AG04450 (cell line): Measurements from ENCODE around the gene SERPINA10. TPM values are rescaled to one million over a fixed set of nuclear protein-coding genes. Genes with fewer than 3 reads are reported as not detected.
"Not testable (repeated sequence)": the region's sequence is repeated elsewhere in the genome, so short reads cannot be mapped to it uniquely, and the experiment has no call there.

Experiments
- CTCF ChIA-PET: fragments of 300-600, 350-600 bp; formaldehyde crosslinking; extraction: SDS; loops from one replicate; lab custom pipeline; 2022; ENCODE audit warnings: antibody characterized with exemption, inconsistent platforms; lab: Charles Lee
- POLR2A ChIA-PET: fragments of 350-600 bp; formaldehyde crosslinking; extraction: SDS; loops from one replicate; lab custom pipeline; 2021; ENCODE audit warnings: antibody characterized with exemption, inconsistent platforms; lab: Yijun Ruan, JAX
- DNase-seq: peaks from one replicate; pipeline ENCODE4 v3.0.0-alpha.2; 2011; ENCODE audit warnings: low read depth, low spot score
- H3K27ac ChIP-seq: one replicate; pipeline ENCODE4 v1.5.1; 2012; ENCODE audit warnings: low read depth, low read length, control low read depth
- H3K27me3 ChIP-seq: one replicate; pipeline ENCODE4 v1.6.0; 2012; ENCODE audit warnings: low read length; ENCODE audit not compliant: control insufficient read depth, insufficient read depth
- H3K4me3 ChIP-seq: 2 replicates; pipeline ENCODE4 v1.5.1; 2011; ENCODE audit warnings: mild to moderate bottlenecking, low read depth, low read length, control low read depth
- H3K9me3 ChIP-seq: 2 replicates; pipeline ENCODE4 v1.5.1; 2012; ENCODE audit warnings: low read length; ENCODE audit not compliant: control insufficient read depth, insufficient read depth
- CTCF ChIP-seq: IDR thresholded peaks from 2 replicates; pipeline ENCODE4 v1.5.1; 2011; ENCODE audit warnings: low read depth, low read length, control low read depth, inconsistent platforms
- polyA plus RNA-seq: library from polyadenylated mRNA; depleted of rRNA; stranded (reverse); fragments of >200 nt; gene quantifications from 2 replicates; pipeline ENCODE4 v1.2.3, GENCODE V29; 2011

The SERPINA10 gene
- polyA plus RNA-seq, 1 experiment, result not detected

- POLR2A ChIA-PET, result no interaction called here
- Histone ChIP-seq H3K27ac (no peak overlapping the region), H3K27me3 (no peaks in the 10 kb centered on the region), H3K9me3 (no peaks in the 10 kb centered on the region), H3K4me3 (no peak overlapping the region)
- TF ChIP-seq CTCF, result no peak
- no peak for DNase-seq
- CTCF ChIA-PET, result interaction anchor here (1.7 kb wide), 1 partner anchor 133 kb away, joined by 6 read pairs; no protein-coding TSS in a partner anchor
These were observed 23.9 kb downstream of the SERPINA10 start for GRCh38 chr14:94269156-94269555.

DNA sequence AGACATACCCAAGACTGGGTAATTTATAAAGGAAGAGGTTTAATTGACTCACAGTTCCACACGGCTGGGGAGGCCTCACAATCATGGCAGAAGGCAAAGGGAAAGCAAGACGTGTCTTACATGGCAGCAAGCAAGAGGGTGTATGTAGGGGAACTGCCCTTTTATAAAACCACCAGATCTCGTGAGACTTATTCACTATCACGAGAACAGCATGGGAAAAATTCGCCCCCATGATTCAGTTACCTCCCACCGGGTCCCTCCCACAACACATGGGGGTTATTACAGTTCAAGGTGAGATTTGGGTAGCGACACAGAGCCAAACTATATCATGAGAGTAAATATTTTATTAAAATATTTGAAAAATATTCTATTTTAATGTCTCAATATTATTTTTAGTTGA, 24.5 kb downstream of the SERPINA10 start:
- H3K4me3 ChIP-seq, H3K27ac ChIP-seq, H3K9me3 ChIP-seq, POLR2A ChIA-PET, CTCF ChIA-PET, DNase-seq, H3K27me3 ChIP-seq: not testable (repeated sequence)

GRCh38 chr14:94267352-94267751, 25.7 kb downstream of the SERPINA10 start:
- DNase-seq, result no peak
- Histone ChIP-seq H3K4me3 (no peak overlapping the region), H3K9me3 (no peaks in the 10 kb centered on the region), H3K27ac (no peak overlapping the region), H3K27me3 (no peaks in the 10 kb centered on the region)
- CTCF ChIA-PET, result no interaction called here
- TF ChIP-seq CTCF, result no peak
- POLR2A ChIA-PET, result interaction anchor here (0.6 kb wide), 1 partner anchor 23 kb away, joined by 3 read pairs; no protein-coding TSS in a partner anchor

DNA sequence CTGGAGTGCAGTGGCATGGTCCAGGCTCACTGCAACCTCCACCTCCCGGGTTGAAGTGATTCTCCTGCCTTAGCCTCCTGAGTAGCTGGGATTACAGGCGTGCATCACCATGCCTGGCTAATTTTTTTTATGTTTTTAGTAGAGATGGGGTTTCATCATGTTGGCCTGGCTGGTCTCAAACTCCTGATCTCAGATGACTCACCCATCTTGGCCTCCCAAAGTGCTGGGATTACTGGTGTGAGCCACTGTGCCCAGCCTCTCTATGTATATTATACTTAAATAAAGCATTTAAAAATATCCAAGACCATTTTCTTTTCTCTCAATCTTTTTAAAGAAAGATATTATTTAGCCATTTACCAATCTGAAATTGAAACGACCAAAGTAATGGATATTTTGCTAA, 28.9 kb downstream of the SERPINA10 start:
- H3K4me3 ChIP-seq, H3K9me3 ChIP-seq, H3K27me3 ChIP-seq, DNase-seq, POLR2A ChIA-PET, H3K27ac ChIP-seq, CTCF ChIA-PET: not testable (repeated sequence)

GRCh38 chr14:94244182-94244581, 48.9 kb downstream of the SERPINA10 start:
- CTCF ChIA-PET, result no interaction called here
- DNase-seq, result no peak
- TF ChIP-seq CTCF, result no peak

DNA sequence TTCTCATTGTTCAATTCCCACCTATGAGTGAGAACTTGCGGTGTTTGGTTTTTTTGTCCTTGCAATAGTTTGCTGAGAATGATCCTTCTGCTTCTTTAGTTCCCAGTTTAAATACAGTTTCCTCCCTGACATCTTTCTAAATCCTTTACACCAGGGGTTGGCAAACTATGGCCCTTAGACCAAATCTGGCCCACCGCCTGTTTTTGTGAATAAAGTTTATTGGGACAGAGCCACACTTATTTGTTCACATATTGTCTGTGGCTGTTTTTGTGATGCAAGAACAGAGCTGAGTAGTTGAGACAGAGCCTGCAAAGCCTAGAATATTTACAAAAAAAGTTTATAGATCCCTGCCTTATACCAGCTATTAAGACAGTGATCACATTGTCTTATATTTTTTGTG, 53.7 kb downstream of the SERPINA10 start:
- CTCF ChIA-PET, result no interaction called here
- TF ChIP-seq CTCF, result no peak
- DNase-seq, result no peak
- H3K9me3 ChIP-seq, result no peaks in the 10 kb centered on the region
- H3K27ac ChIP-seq, result no peak overlapping the region
- POLR2A ChIA-PET, result no interaction called here
- no peak overlapping the region for H3K4me3 ChIP-seq
- H3K27me3 ChIP-seq, result no peaks in the 10 kb centered on the region

More at GRCh38 chr14:94244182-94244581, 48.9 kb downstream of the SERPINA10 start:
- no peak overlapping the region for H3K27ac ChIP-seq
- POLR2A ChIA-PET, result interaction anchor here (0.6 kb wide), 1 partner anchor 24 kb away, joined by 3 read pairs; no protein-coding TSS in a partner anchor
- no peak overlapping the region for H3K4me3 ChIP-seq
- H3K27me3 ChIP-seq, result no peaks in the 10 kb centered on the region
- no peaks in the 10 kb centered on the region for H3K9me3 ChIP-seq
